SK-N-SH treated with all-trans-retinoic acid at 6 μM for 48 hours (cell line): ENCODE measurements around the gene CA5A.

Source experiments
- ATAC-seq: fragments of 200-7000 bp; cut with Tn5 transposase; 3 replicates; pipeline ENCODE4 v1.9.1; 2020; ENCODE audit warnings: mild to moderate bottlenecking, moderate library complexity
- ARNTL ChIP-seq: fragments of 450-650 bp; formaldehyde crosslinking; IDR thresholded peaks from 2 replicates; pipeline ENCODE4 v1.5.0; 2020; ENCODE audit warnings: low read depth, mild to moderate bottlenecking, moderate library complexity, borderline replicate concordance
- CREB5 ChIP-seq: fragments of 250-450 bp; sonication (Bioruptor Pico); IDR thresholded peaks from 2 replicates; pipeline ENCODE4 v1.5.1; 2020; ENCODE audit warnings: low read depth, mild to moderate bottlenecking, moderate library complexity
- CSDC2 ChIP-seq: fragments of 250-450 bp; sonication (Bioruptor Pico); IDR thresholded peaks from 2 replicates; pipeline ENCODE4 v1.5.0; 2020; ENCODE audit warnings: mild to moderate bottlenecking, moderate library complexity
- CSRNP3 ChIP-seq: fragments of 250-450 bp; sonication (Bioruptor Pico); IDR thresholded peaks from 2 replicates; pipeline ENCODE4 v1.5.1; 2021; ENCODE audit warnings: mild to moderate bottlenecking, moderate library complexity
- ISL1 ChIP-seq: fragments of 250-450 bp; sonication (Bioruptor Pico); IDR thresholded peaks from 2 replicates; pipeline ENCODE4 v2.1.2; 2022; ENCODE audit warnings: mild to moderate bottlenecking, moderate library complexity
- PATZ1 ChIP-seq: fragments of 250-450 bp; sonication (Bioruptor Pico); IDR thresholded peaks from 2 replicates; pipeline ENCODE4 v1.8.0; 2020; ENCODE audit warnings: mild to moderate bottlenecking, moderate library complexity, borderline replicate concordance
- POU6F1 ChIP-seq: fragments of 250-450 bp; sonication (Bioruptor Pico); IDR thresholded peaks from 2 replicates; pipeline ENCODE4 v1.8.0; 2021; ENCODE audit warnings: low read depth, mild to moderate bottlenecking, moderate library complexity, borderline replicate concordance
- RARB ChIP-seq: fragments of 250-450 bp; sonication (Bioruptor Pico); IDR thresholded peaks from 2 replicates; pipeline ENCODE4 v1.8.0; 2021; ENCODE audit warnings: mild to moderate bottlenecking, moderate library complexity
- TCF4 ChIP-seq: fragments of 250-450 bp; sonication (Bioruptor Pico); IDR thresholded peaks from 2 replicates; pipeline ENCODE4 v1.8.0; 2021; ENCODE audit warnings: mild to moderate bottlenecking, moderate library complexity, borderline replicate concordance
- TSHZ2 ChIP-seq: fragments of 250-450 bp; sonication (Bioruptor Pico); IDR thresholded peaks from 2 replicates; pipeline ENCODE4 v1.5.0; 2020; ENCODE audit warnings: mild to moderate bottlenecking, moderate library complexity
- ZC3H10 ChIP-seq: fragments of 250-450 bp; sonication (Bioruptor Pico); IDR thresholded peaks from 2 replicates; pipeline ENCODE4 v1.5.1; 2021; ENCODE audit warnings: mild to moderate bottlenecking, moderate library complexity
- ZFP3 ChIP-seq: fragments of 250-450 bp; sonication (Bioruptor Pico); IDR thresholded peaks from 2 replicates; pipeline ENCODE4 v1.5.0; 2020; ENCODE audit warnings: mild to moderate bottlenecking, moderate library complexity
- ZFP30 ChIP-seq: fragments of 450-650 bp; formaldehyde crosslinking; IDR thresholded peaks from 2 replicates; pipeline ENCODE4 v1.5.0; 2022; ENCODE audit warnings: mild to moderate bottlenecking, moderate library complexity
- ZNF565 ChIP-seq: fragments of 450-650 bp; formaldehyde crosslinking; conservative IDR thresholded peaks from 2 replicates; pipeline ENCODE4 v1.5.0; 2020; ENCODE audit warnings: low read depth, mild to moderate bottlenecking, moderate library complexity
- ZNF70 ChIP-seq: fragments of 450-650 bp; formaldehyde crosslinking; IDR thresholded peaks from 2 replicates; pipeline ENCODE4 v1.5.0; 2020; ENCODE audit warnings: mild to moderate bottlenecking, moderate library complexity
- ZNF8 ChIP-seq: fragments of 450-650 bp; formaldehyde crosslinking; IDR thresholded peaks from 2 replicates; pipeline ENCODE4 v1.5.0; 2020; ENCODE audit warnings: mild to moderate bottlenecking, moderate library complexity

CA5A gene

GRCh38 chr16:87947356-87948118 is 11.2 kb upstream of the CA5A start:
- ATAC-seq, result no peak
- TF ChIP-seq POU6F1 (CRISPR knock-in tag), result no peak
- TF ChIP-seq CREB5 (CRISPR knock-in tag), result no peak
- no peak for TF ChIP-seq ZFP3 (CRISPR knock-in tag)
- TF ChIP-seq ISL1, result no peak
- no peak for TF ChIP-seq ZNF8 (CRISPR knock-in tag)
- TF ChIP-seq CSRNP3 (CRISPR knock-in tag), result no peak
- TF ChIP-seq CSDC2, result no peak
- no peak for TF ChIP-seq ZC3H10 (CRISPR knock-in tag)
- TF ChIP-seq RARB, result no peak
- no peak for TF ChIP-seq ARNTL (CRISPR knock-in tag)
- TF ChIP-seq ZNF70 (CRISPR knock-in tag), result no peak
- TF ChIP-seq ZFP30 (CRISPR knock-in tag), result no peak
- no peak for TF ChIP-seq TCF4 (CRISPR knock-in tag)

GRCh38 chr16:87946596-87947347 is 10.4 kb upstream of the CA5A start:
- TF ChIP-seq ZNF8 (CRISPR knock-in tag) (no peak), RARB (no peak), ISL1 (no peak), ZNF565 (CRISPR knock-in tag) (no peak), POU6F1 (CRISPR knock-in tag) (no peak)
- no peak for ATAC-seq

- no peak for TF ChIP-seq CREB5 (CRISPR knock-in tag)
- no peak for TF ChIP-seq PATZ1
- TF ChIP-seq TSHZ2 (CRISPR knock-in tag), result peak; percentile 25; the same call in 1 of the 2 replicates
- peak; percentile 94 for ATAC-seq
Observed at GRCh38 chr16:87945351-87946042, 9.2 kb upstream of the CA5A start.
